ENCODE measurements around the gene PARVA. TPM values are rescaled to one million over a fixed set of nuclear protein-coding genes. Genes with fewer than 3 reads are reported as not detected.

Gene PARVA
- total RNA-seq, 1 experiment from 2014 or later = 10.4 TPM

DNA sequence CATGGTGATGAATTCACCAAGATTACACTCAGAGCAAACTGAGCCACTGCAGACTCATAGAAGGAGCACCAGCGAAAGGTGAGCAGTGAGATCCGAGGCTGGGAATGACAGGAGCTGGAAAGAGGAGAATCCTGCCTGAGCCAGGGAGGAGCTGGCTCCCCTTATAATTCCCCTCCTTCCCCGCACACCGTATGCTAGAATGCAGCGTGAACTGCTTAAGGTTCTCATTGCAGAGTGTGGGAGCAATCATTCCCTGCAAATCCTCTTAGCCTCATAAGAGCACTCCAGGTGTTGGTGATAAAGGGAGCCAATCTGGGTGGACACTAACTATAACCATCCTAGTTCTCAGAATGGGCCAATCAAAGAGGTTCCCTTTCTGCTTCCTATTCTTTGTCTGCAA, 169.3 kb downstream of the PARVA start:
- Mint-ChIP-seq H3K27me3 (ENCODE audit: low read depth) (no peaks in the 10 kb centered on the region), H3K9me3 (peaks cover 9% of the 10 kb centered on the region), H3K27ac (no peak overlapping the region), H3K4me1 (peaks cover 10% of the 10 kb centered on the region; the same call in 1 of the 2 replicates), H3K4me3 (no peak overlapping the region), H3K36me3 (no peaks in the 10 kb centered on the region)
- CTCF ChIA-PET = no interaction called here
- ATAC-seq (no peak), DNase-seq (ENCODE audit: low spot score) (no peak)
- POLR2A ChIA-PET = no interaction called here
- TF ChIP-seq USF2 (CRISPR knock-in tag; IDR thresholded peaks at IDR 0.05) = no peak
- TF ChIP-seq, protein P1, sequence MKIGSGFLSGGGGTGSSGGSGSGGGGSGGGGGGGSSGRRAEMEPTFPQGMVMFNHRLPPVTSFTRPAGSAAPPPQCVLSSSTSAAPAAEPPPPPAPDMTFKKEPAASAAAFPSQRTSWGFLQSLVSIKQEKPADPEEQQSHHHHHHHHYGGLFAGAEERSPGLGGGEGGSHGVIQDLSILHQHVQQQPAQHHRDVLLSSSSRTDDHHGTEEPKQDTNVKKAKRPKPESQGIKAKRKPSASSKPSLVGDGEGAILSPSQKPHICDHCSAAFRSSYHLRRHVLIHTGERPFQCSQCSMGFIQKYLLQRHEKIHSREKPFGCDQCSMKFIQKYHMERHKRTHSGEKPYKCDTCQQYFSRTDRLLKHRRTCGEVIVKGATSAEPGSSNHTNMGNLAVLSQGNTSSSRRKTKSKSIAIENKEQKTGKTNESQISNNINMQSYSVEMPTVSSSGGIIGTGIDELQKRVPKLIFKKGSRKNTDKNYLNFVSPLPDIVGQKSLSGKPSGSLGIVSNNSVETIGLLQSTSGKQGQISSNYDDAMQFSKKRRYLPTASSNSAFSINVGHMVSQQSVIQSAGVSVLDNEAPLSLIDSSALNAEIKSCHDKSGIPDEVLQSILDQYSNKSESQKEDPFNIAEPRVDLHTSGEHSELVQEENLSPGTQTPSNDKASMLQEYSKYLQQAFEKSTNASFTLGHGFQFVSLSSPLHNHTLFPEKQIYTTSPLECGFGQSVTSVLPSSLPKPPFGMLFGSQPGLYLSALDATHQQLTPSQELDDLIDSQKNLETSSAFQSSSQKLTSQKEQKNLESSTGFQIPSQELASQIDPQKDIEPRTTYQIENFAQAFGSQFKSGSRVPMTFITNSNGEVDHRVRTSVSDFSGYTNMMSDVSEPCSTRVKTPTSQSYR (CRISPR knock-in tag; IDR thresholded peaks at IDR 0.05) = no peak
- TF ChIP-seq CTCF (IDR thresholded peaks at IDR 0.05) = no peak
- TF ChIP-seq NFATC4 (CRISPR knock-in tag; IDR thresholded peaks at IDR 0.05) = no peak
- no peak for TF ChIP-seq FOXJ3 (CRISPR knock-in tag; IDR thresholded peaks at IDR 0.05; ENCODE audit: borderline replicate concordance)
- TF ChIP-seq, protein P2, sequence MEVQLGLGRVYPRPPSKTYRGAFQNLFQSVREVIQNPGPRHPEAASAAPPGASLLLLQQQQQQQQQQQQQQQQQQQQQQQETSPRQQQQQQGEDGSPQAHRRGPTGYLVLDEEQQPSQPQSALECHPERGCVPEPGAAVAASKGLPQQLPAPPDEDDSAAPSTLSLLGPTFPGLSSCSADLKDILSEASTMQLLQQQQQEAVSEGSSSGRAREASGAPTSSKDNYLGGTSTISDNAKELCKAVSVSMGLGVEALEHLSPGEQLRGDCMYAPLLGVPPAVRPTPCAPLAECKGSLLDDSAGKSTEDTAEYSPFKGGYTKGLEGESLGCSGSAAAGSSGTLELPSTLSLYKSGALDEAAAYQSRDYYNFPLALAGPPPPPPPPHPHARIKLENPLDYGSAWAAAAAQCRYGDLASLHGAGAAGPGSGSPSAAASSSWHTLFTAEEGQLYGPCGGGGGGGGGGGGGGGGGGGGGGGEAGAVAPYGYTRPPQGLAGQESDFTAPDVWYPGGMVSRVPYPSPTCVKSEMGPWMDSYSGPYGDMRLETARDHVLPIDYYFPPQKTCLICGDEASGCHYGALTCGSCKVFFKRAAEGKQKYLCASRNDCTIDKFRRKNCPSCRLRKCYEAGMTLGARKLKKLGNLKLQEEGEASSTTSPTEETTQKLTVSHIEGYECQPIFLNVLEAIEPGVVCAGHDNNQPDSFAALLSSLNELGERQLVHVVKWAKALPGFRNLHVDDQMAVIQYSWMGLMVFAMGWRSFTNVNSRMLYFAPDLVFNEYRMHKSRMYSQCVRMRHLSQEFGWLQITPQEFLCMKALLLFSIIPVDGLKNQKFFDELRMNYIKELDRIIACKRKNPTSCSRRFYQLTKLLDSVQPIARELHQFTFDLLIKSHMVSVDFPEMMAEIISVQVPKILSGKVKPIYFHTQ (CRISPR knock-in tag; IDR thresholded peaks at IDR 0.05) = no peak
- no peak for TF ChIP-seq GRHL2 (CRISPR knock-in tag; IDR thresholded peaks at IDR 0.05; ENCODE audit: insufficient replicate concordance, severe bottlenecking)
- no peak for TF ChIP-seq OVOL2 (CRISPR knock-in tag; IDR thresholded peaks at IDR 0.05; ENCODE audit: borderline replicate concordance)

DNA sequence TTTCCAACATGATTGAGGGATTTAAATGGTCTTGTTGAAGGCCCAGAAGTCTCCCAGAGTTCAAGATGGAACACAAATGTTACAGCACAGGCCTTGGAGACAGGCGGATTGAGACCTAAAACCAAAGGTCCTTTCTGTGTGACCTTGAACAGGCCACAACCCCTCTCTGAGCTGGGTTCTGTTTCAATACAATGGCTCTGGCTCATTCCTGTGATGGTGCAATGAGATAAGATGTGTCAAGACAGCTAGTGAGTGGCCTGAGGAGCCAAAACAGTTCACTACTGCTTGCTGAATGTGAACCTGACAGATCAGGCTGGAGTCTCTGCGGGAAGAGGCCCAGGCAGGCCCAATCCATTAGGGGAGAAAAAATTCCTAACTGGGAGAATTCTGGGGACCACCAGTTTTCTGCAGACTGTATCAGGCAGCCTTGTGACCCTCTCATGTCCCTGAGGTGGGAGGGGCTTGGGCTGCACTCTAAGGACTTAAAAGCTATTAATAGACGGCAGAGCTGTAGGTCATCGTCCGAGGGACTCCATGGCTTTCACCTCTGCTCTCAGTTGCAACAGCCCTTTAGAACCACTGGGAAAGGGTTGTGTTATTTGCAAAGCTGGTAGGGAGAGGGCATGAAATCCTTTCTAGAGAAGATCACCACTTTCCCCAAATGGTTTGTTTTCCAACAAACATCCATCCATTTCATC, 170.7 kb downstream of the PARVA start:
- ChIA-PET CTCF (interaction anchor here (1.4 kb wide), 1 partner anchor 217 kb away, joined by 4 read pairs; no protein-coding TSS in a partner anchor), POLR2A (no interaction called here)
- no peaks in the 10 kb centered on the region for H3K36me3 Mint-ChIP-seq
- ATAC-seq = no peak
- peaks cover 9% of the 10 kb centered on the region for H3K9me3 Mint-ChIP-seq
- peaks cover 7% of the 10 kb centered on the region; the same call in 1 of the 2 replicates for H3K4me1 Mint-ChIP-seq
- no peak overlapping the region for H3K4me3 Mint-ChIP-seq
- DNase-seq (ENCODE audit: low spot score) = no peak
- H3K27ac Mint-ChIP-seq = no peak overlapping the region
- H3K27me3 Mint-ChIP-seq (ENCODE audit: low read depth) = no peaks in the 10 kb centered on the region
- TF ChIP-seq, protein P3, sequence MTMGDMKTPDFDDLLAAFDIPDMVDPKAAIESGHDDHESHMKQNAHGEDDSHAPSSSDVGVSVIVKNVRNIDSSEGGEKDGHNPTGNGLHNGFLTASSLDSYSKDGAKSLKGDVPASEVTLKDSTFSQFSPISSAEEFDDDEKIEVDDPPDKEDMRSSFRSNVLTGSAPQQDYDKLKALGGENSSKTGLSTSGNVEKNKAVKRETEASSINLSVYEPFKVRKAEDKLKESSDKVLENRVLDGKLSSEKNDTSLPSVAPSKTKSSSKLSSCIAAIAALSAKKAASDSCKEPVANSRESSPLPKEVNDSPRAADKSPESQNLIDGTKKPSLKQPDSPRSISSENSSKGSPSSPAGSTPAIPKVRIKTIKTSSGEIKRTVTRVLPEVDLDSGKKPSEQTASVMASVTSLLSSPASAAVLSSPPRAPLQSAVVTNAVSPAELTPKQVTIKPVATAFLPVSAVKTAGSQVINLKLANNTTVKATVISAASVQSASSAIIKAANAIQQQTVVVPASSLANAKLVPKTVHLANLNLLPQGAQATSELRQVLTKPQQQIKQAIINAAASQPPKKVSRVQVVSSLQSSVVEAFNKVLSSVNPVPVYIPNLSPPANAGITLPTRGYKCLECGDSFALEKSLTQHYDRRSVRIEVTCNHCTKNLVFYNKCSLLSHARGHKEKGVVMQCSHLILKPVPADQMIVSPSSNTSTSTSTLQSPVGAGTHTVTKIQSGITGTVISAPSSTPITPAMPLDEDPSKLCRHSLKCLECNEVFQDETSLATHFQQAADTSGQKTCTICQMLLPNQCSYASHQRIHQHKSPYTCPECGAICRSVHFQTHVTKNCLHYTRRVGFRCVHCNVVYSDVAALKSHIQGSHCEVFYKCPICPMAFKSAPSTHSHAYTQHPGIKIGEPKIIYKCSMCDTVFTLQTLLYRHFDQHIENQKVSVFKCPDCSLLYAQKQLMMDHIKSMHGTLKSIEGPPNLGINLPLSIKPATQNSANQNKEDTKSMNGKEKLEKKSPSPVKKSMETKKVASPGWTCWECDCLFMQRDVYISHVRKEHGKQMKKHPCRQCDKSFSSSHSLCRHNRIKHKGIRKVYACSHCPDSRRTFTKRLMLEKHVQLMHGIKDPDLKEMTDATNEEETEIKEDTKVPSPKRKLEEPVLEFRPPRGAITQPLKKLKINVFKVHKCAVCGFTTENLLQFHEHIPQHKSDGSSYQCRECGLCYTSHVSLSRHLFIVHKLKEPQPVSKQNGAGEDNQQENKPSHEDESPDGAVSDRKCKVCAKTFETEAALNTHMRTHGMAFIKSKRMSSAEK (CRISPR knock-in tag; IDR thresholded peaks at IDR 0.05; ENCODE audit: borderline replicate concordance) = no peak
- TF ChIP-seq CBFB (CRISPR knock-in tag; IDR thresholded peaks at IDR 0.05; ENCODE audit: low read depth) (no peak), OVOL2 (CRISPR knock-in tag; IDR thresholded peaks at IDR 0.05; ENCODE audit: borderline replicate concordance) (no peak), ZBTB21 (CRISPR knock-in tag; IDR thresholded peaks at IDR 0.05; ENCODE audit: borderline replicate concordance) (no peak), ZNF232 (CRISPR knock-in tag; IDR thresholded peaks at IDR 0.05) (no peak), TEAD4 (CRISPR knock-in tag; IDR thresholded peaks at IDR 0.05) (no peak)
- TF ChIP-seq, protein P4, sequence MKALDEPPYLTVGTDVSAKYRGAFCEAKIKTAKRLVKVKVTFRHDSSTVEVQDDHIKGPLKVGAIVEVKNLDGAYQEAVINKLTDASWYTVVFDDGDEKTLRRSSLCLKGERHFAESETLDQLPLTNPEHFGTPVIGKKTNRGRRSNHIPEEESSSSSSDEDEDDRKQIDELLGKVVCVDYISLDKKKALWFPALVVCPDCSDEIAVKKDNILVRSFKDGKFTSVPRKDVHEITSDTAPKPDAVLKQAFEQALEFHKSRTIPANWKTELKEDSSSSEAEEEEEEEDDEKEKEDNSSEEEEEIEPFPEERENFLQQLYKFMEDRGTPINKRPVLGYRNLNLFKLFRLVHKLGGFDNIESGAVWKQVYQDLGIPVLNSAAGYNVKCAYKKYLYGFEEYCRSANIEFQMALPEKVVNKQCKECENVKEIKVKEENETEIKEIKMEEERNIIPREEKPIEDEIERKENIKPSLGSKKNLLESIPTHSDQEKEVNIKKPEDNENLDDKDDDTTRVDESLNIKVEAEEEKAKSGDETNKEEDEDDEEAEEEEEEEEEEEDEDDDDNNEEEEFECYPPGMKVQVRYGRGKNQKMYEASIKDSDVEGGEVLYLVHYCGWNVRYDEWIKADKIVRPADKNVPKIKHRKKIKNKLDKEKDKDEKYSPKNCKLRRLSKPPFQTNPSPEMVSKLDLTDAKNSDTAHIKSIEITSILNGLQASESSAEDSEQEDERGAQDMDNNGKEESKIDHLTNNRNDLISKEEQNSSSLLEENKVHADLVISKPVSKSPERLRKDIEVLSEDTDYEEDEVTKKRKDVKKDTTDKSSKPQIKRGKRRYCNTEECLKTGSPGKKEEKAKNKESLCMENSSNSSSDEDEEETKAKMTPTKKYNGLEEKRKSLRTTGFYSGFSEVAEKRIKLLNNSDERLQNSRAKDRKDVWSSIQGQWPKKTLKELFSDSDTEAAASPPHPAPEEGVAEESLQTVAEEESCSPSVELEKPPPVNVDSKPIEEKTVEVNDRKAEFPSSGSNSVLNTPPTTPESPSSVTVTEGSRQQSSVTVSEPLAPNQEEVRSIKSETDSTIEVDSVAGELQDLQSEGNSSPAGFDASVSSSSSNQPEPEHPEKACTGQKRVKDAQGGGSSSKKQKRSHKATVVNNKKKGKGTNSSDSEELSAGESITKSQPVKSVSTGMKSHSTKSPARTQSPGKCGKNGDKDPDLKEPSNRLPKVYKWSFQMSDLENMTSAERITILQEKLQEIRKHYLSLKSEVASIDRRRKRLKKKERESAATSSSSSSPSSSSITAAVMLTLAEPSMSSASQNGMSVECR (CRISPR knock-in tag; IDR thresholded peaks at IDR 0.05; ENCODE audit: borderline replicate concordance) = no peak

Data from WTC11 (cell line).